HEK293 (cell line): ENCODE measurements around the gene HMGN4.

ENCODE experiments used
- AEBP2 ChIP-seq: fragments of 450-650 bp; formaldehyde crosslinking; IDR thresholded peaks from 2 replicates; pipeline ENCODE4 v1.5.1; 2016; ENCODE audit warnings: missing biosample characterization, missing genetic modification characterization, borderline replicate concordance
- INSM2 ChIP-seq: fragments of 450-650 bp; formaldehyde crosslinking; IDR thresholded peaks from 2 replicates; pipeline ENCODE4 v1.5.1; 2016; ENCODE audit warnings: missing biosample characterization, missing genetic modification characterization
- KLF16 ChIP-seq: fragments of 450-650 bp; formaldehyde crosslinking; IDR thresholded peaks from 2 replicates; pipeline ENCODE4 v1.5.1; 2017; ENCODE audit warnings: missing biosample characterization, missing genetic modification characterization
- KLF17 ChIP-seq: fragments of 450-650 bp; formaldehyde crosslinking; IDR thresholded peaks from 2 replicates; pipeline ENCODE4 v1.5.1; 2016; ENCODE audit warnings: missing biosample characterization, missing genetic modification characterization
- KLF9 ChIP-seq: fragments of 450-650 bp; formaldehyde crosslinking; IDR thresholded peaks from 2 replicates; pipeline ENCODE4 v1.5.1; 2016; ENCODE audit warnings: missing biosample characterization, missing genetic modification characterization, low read depth
- PRDM6 ChIP-seq: fragments of 450-650 bp; formaldehyde crosslinking; IDR thresholded peaks from 2 replicates; pipeline ENCODE4 v1.5.1; 2017; ENCODE audit warnings: missing biosample characterization, missing genetic modification characterization
- SCRT2 ChIP-seq: fragments of 450-650 bp; formaldehyde crosslinking; IDR thresholded peaks from 2 replicates; pipeline ENCODE4 v1.5.1; 2016; ENCODE audit warnings: missing biosample characterization, missing genetic modification characterization
- SETDB1 ChIP-seq: IDR thresholded peaks from one replicate; pipeline ENCODE4 v1.6.1; 2017; ENCODE audit warnings: mild to moderate bottlenecking, low read length, moderate library complexity, mixed read lengths; ENCODE audit not compliant: insufficient read length
- SP3 ChIP-seq: fragments of 450-650 bp; formaldehyde crosslinking; IDR thresholded peaks from 2 replicates; pipeline ENCODE4 v1.5.1; 2016; ENCODE audit warnings: missing biosample characterization, missing genetic modification characterization
- ZBTB44 ChIP-seq: fragments of 450-650 bp; IDR thresholded peaks from 2 replicates; pipeline ENCODE4 v1.5.1; 2018; ENCODE audit warnings: missing biosample characterization, mild to moderate bottlenecking, missing genetic modification characterization
- ZFP37 ChIP-seq: fragments of 450-650 bp; formaldehyde crosslinking; IDR thresholded peaks from 2 replicates; pipeline ENCODE4 v1.5.1; 2016; ENCODE audit warnings: missing biosample characterization, missing genetic modification characterization
- ZNF132 ChIP-seq: fragments of 450-650 bp; formaldehyde crosslinking; IDR thresholded peaks from 2 replicates; pipeline ENCODE4 v1.5.1; 2017; ENCODE audit warnings: missing biosample characterization, missing genetic modification characterization, borderline replicate concordance
- ZNF138 ChIP-seq: fragments of 450-650 bp; formaldehyde crosslinking; IDR thresholded peaks from 2 replicates; pipeline ENCODE4 v1.5.1; 2016; ENCODE audit warnings: missing biosample characterization, missing genetic modification characterization, borderline replicate concordance
- ZNF18 ChIP-seq: fragments of 450-650 bp; formaldehyde crosslinking; IDR thresholded peaks from 2 replicates; pipeline ENCODE4 v1.5.1; 2016; ENCODE audit warnings: missing biosample characterization, missing genetic modification characterization
- ZNF2 ChIP-seq: fragments of 450-650 bp; formaldehyde crosslinking; IDR thresholded peaks from 2 replicates; pipeline ENCODE4 v1.5.1; 2016; ENCODE audit warnings: missing biosample characterization, missing genetic modification characterization
- ZNF23 ChIP-seq: fragments of 450-650 bp; formaldehyde crosslinking; IDR thresholded peaks from 2 replicates; pipeline ENCODE4 v1.5.1; 2016; ENCODE audit warnings: missing biosample characterization, missing genetic modification characterization, borderline replicate concordance
- ZNF362 ChIP-seq: fragments of 450-650 bp; formaldehyde crosslinking; IDR thresholded peaks from 2 replicates; pipeline ENCODE4 v1.5.1; 2016; ENCODE audit warnings: missing biosample characterization, missing genetic modification characterization
- ZNF416 ChIP-seq: fragments of 450-650 bp; formaldehyde crosslinking; IDR thresholded peaks from 2 replicates; pipeline ENCODE4 v1.5.1; 2016; ENCODE audit warnings: missing biosample characterization, missing genetic modification characterization
- ZNF423 ChIP-seq: fragments of 450-650 bp; formaldehyde crosslinking; IDR thresholded peaks from 2 replicates; pipeline ENCODE4 v1.5.1; 2016; ENCODE audit warnings: missing biosample characterization, missing genetic modification characterization
- ZNF449 ChIP-seq: fragments of 450-650 bp; formaldehyde crosslinking; IDR thresholded peaks from 2 replicates; pipeline ENCODE4 v1.5.1; 2017; ENCODE audit warnings: missing biosample characterization, mild to moderate bottlenecking, missing genetic modification characterization, moderate library complexity
- ZNF580 ChIP-seq: fragments of 450-650 bp; formaldehyde crosslinking; IDR thresholded peaks from 2 replicates; pipeline ENCODE4 v1.5.1; 2016; ENCODE audit warnings: missing biosample characterization, missing genetic modification characterization
- ZNF626 ChIP-seq: fragments of 450-650 bp; sonication (Bioruptor Pico); formaldehyde crosslinking; IDR thresholded peaks from 2 replicates; pipeline ENCODE4 v1.5.1; 2018; ENCODE audit warnings: missing biosample characterization, missing genetic modification characterization, inconsistent platforms
- ZNF645 ChIP-seq: fragments of 450-650 bp; formaldehyde crosslinking; IDR thresholded peaks from 2 replicates; pipeline ENCODE4; 2016; ENCODE audit warnings: missing biosample characterization, missing genetic modification characterization
- ZNF658 ChIP-seq: fragments of 450-650 bp; formaldehyde crosslinking; IDR thresholded peaks from 2 replicates; pipeline ENCODE4; 2016; ENCODE audit warnings: missing biosample characterization, missing genetic modification characterization
- ZNF768 ChIP-seq: fragments of 450-650 bp; formaldehyde crosslinking; IDR thresholded peaks from 2 replicates; pipeline ENCODE4 v1.5.1; 2018; ENCODE audit warnings: missing biosample characterization, mild to moderate bottlenecking, missing genetic modification characterization
- ZNF776 ChIP-seq: fragments of 450-650 bp; formaldehyde crosslinking; IDR thresholded peaks from 2 replicates; pipeline ENCODE4 v1.5.0; 2017; ENCODE audit warnings: missing biosample characterization, missing genetic modification characterization, borderline replicate concordance

HMGN4 gene

GRCh38 chr6:26595669-26596269 is 57.6 kb downstream of the HMGN4 start (continued):
- TF ChIP-seq PRDM6 (no peak), ZNF626 (tag by site-specific recombination) (no peak), ZNF645 (no peak), ZNF776 (tag by site-specific recombination) (no peak), INSM2 (no peak), ZBTB44 (tag by site-specific recombination) (no peak), SCRT2 (tag by site-specific recombination) (no peak), ZNF416 (no peak), ZNF423 (tag by site-specific recombination) (peak; percentile 88), KLF16 (tag by site-specific recombination) (no peak), ZNF132 (tag by site-specific recombination) (no peak), ZNF18 (tag by site-specific recombination) (no peak), ZNF362 (tag by site-specific recombination) (no peak), ZNF138 (tag by site-specific recombination) (no peak), ZNF23 (no peak), ZNF768 (no peak), KLF9 (tag by site-specific recombination) (no peak), SP3 (tag by site-specific recombination) (no peak), ZNF449 (tag by site-specific recombination) (no peak), SETDB1 (no peak), ZFP37 (tag by site-specific recombination) (peak; percentile 65; the same call in 1 of the 2 replicates), KLF17 (tag by site-specific recombination) (peak; percentile 57; the same call in 1 of the 2 replicates), ZNF658 (no peak), AEBP2 (tag by site-specific recombination) (no peak), ZNF580 (tag by site-specific recombination) (no peak), ZNF2 (tag by site-specific recombination) (peak; percentile 69)
